ENCODE results near the gene MORN1.

Gene MORN1

DNA sequence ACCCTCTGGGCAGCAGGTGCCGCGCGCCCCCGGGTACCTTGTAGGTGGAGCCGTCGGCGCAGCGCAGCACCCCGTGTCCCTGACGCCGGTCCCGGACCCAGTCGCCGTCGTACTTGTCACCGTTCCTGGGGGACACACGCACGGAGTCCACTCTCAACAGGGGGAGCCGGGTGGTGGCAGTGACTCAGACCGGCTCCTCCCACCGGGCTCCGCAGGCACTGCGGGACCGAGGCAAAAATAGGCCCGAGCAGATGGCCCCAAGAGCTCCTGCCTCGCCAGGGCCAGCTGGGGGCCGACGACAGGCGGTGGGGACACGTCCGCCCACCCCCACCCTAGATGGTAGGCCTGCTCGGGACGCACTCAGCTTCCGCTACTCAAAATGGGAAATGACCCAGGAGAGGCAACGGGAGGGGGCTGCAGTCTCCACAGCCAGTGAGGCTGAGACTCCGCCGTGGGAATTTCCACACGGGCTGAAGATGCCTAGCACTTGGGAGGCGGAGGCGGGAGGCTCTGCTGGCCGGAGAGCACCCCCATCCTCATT lies 6.3 kb downstream of the MORN1 start:
- no peak for DNase-seq (ENCODE audit: low read depth)

DNA sequence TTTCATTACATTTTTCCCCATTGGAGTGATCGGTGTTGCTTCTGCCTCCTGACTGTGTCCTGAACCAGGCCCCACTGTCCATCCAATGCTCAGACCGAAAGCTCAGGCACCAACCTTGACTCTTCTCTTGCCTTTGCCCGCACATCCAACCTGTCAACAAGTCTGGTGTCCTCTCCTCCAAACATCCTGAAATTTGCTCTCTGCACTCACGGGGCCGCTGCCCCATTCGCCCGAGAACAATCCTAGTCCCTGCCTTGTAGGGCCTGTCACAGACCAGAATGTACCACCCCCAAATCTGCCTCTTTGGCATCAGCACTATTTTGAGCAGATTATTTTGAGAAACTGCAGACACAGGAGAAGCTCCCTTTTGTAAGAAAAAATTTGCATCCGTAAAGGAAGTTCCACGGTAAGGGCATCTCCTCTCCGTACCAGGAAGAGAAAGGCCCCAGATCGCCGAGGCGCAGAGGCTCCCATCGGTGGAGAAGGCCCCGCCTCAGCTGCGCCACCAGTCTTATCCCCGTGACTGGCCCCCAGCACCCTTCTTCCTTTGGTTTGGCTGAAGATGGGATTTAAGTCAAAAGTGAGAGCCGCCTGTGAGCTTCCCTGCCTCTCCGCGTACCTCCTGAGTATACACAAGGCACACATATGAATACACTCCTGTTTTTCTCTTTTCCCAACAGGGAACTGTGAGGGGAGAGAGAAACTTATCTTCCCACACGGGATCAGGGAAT lies 7.1 kb downstream of the MORN1 start:
- DNase-seq (ENCODE audit: low read depth), result no peak

DNA sequence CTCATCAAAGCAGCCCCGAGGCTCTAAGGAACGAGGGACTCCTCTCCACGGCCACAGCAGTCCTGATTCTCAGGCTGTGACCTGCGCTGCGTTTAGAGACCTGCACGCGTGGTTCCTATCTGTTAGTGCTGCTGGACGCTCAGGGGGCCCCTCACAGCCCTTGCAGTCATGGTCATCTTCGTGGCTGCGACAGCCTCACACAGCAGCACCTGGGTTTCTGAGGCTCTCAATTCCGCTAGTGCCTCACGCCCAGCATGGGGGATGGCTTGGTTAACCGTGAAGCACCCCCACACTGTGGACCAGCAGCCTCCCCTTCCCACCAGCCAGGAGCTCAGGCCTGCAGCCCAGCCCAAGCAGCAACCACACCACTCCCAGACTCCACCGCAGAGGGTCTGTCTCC lies 7.8 kb downstream of the MORN1 start:
- no peak for DNase-seq (ENCODE audit: low read depth)

DNA sequence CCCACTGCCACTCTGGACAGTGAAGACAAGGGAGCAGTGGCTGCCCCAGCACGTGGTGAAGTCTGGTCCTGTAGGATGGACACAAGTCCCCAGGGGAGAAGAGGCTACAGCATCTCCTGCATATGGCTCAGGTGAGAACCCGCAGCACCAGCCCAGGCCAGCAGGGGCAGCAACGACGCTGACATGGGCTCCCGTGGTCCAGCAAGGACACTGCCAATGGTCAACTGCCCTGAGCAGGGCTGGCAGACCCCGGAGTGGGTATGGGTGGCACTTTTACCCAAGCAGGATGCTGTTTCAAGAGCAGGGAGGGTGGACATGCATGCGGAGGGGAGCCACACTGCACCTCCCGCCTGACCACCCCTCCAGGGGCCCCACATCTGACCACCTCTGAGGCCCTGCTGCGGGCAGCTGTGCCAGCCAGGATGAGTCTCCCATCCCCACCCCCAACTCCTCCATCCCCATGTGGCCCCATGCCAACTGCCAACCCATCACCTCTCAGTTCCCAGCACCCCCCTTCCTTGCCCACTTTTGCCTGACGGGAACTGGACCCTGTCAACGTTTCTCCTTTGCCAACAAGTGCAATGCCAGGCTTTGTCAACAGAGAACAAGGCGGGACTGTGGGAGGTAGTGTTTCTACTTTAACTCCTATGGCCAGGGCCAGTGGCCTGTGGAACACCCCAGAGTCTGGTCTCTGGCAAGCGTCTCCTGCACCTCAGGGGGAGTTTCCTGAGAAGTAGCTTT lies 8.6 kb downstream of the MORN1 start:
- no peak for DNase-seq (ENCODE audit: low read depth)

DNA sequence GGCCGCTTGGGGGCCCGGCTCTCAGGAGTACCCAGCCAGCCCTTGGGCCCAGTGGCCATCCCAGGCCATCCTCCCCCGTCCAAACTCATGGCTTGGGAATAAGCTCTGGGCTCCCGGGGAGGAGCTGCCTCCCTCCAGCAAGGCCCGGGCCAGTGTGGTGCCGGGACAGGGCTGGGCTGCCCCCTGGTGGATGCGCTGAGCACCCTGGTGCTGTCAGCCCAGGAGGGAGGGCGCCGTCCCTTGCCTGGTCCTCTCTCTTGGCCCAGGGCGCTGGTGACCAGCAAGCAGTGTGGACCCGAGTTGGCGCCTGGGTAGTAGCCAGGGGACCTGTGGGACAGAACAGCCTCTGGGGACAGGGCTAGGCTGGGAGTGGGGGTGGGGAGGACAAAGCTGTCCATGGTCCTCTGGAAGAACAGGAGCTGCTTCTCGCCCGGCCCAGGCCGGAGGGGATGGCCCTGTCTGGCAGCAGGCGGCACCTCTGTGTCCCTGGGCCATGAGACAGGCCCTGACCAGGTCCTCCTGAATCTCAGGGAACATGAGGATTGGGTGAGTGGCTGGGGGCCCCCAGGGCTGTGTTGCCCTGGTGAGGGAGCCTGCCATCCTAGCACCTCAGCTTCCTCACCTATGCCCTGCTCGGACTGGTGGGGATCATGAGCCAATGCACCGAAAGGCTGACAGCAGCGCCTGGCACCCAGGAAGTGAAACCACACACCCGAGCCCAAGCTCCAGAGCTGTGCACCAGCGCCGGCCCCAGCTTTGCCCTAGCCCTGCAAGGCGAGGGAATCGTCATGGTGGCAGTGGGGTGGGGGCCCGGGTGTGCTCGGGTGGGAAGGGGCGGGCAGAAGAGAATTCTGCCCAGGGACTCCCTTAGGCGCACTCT lies 9.4 kb downstream of the MORN1 start:
- peak; percentile 11 for DNase-seq (ENCODE audit: low read depth)

DNA sequence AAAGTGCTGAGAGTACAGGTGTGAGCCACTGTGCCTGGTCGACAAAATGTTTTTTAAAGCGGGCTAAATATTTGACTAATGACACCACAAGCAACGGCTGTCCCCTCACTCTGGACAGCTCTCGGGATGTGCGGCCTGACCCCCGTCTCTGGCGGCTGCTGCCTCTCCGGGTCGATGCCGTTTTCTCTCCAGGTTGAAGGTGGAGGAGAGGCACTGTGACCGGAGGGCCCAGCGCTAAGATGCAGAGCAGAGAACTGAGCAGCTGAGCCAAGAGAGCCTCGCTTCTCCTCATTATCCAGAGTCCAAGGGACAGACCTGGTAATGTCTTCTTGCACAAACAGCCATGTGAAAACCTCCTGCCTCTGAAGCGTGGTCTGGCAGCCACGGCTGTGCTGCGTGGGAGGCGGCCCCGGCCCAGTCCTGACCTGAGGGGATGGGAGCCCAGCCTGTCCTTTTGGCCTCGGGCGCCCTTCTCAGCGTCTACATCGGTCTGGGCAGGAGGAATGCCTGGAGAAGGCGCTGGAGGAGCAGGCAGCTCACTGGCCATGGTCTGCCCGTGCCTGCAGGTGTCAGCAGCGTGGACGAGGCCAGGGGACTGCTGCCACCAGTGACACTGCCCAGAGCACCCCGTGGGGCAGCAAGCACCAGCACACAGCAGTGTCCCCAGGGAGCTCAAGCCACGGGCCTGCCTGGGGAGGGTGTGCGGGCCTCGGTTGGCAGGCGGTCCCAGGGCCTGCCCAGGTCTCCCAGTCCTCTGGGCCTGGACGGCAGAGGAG lies 10.3 kb downstream of the MORN1 start:
- no peak for DNase-seq (ENCODE audit: low read depth)

DNA sequence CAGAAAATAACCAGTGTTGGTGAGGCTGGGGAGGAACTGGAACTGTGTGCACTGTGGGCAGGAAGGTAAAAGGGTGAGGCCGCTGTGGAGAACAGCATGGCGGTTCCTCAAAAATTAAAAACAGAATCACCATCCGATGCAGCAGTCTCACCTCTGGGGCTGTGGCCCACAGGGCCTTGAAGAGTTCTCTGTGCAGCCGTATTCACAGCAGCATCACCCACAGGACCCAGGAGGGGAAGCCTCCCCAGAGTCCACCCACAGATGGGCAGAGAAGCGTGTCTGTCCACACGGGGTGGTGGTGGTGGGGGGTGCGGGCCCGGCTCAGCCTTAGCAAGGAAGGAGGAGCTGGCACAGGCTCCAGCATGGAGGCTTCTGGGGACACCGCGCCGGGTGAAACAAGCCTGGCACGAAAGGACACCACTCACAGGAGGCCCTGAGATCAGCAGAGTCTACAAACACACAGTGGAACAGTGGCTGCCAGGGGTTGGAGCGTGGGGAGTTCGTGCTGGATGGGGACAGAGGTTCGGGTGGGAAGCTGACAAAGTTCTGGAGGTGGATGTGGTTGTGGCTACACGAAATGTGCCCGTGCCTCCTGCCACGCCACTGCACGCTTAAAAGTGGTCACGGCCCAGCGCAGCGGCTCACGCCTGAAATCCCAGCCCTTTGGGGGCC lies 11.5 kb downstream of the MORN1 start:
- no peak for DNase-seq (ENCODE audit: low read depth)

DNA sequence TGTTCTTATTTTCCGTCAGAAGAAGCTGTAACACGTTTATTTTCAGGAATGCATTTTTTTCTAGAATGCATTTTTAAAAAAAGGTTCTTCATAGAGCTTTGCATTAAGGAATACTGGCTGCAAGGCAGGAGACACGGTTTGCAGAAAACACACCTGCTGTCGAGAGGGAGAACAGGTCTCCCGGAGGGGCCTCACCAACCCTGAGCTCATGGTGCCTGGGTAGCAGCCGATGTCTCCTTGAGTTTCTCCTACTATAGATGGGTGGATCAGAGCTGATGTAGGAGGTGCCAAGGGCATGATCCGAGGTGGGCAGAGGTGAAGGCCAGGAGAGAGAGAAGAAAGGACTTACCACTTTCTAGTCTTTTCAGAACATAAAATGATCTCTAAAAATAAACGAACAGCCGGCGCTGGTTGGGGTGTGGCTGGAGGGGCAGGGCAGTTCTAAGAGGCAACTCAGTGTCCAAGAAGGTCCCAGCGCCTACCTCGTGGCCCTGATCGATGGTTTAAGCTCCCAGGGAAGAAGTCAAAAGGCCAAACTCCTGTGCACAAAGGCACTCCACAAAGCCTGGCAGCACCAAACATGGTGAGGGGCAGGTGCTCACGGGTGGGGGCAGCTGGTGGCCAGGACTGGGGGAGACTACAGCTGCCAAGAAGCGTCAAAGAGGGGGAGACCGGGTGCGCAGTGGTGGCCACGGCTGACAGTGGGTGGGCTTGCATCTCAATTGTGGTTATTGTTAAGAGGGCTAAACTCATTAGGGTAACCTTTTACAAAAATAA lies 12.2 kb downstream of the MORN1 start:
- no peak for DNase-seq (ENCODE audit: low read depth)

DNA sequence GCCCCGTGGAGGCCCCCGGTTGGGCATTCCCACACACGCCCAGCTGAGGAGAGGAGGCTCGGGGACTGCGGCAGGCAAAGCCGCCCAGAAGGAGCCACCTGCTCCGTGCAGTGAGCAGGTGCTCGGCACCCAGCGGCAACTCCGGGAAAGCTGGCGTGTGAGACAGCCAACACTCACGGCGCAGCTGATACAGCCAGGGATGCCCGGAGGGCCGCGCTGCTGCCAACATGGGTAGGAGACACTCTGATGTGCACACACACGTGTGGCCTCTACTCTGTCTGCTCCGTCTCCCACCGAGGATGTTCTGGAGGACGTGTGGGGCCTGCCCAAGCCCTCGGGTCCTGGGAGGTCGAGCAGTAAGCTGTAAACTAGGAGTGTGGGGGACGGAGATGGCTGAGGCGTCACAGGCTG lies 12.9 kb downstream of the MORN1 start:
- no peak for DNase-seq (ENCODE audit: low read depth)

DNA sequence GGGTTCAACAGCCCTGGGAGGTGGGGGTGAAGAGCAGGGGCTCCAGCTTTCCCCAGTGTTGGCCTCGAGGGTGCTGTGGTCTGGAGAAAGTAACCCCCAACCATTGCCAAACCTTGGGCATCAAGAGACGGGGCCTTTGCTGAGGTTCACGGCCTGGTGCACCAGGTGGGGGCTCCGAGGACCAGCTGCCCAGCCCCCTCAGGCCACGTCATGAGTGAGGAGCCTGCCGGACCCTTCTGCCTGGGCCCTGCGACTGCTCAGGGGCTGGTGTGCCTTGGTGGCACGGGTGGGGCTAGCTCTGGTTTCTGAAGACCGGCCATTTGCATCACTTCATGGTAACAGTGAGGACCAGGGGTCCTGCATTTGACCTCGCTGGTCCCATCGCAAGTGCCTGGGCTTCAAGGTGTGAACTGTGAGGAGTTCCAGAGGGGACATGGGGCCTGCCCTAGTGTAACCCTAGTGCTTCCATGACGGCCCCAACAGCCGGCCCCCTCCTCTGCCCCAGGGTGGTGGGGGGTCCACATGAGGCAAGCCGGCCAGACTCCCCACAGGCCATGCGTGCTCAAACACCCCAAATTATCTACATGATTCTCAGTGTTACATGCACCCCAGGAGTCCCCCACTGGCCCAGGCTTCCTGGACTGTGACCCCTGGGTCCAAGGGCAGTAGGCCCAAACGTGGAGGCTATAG lies 13.5 kb downstream of the MORN1 start:
- no peak for DNase-seq (ENCODE audit: low read depth)

DNA sequence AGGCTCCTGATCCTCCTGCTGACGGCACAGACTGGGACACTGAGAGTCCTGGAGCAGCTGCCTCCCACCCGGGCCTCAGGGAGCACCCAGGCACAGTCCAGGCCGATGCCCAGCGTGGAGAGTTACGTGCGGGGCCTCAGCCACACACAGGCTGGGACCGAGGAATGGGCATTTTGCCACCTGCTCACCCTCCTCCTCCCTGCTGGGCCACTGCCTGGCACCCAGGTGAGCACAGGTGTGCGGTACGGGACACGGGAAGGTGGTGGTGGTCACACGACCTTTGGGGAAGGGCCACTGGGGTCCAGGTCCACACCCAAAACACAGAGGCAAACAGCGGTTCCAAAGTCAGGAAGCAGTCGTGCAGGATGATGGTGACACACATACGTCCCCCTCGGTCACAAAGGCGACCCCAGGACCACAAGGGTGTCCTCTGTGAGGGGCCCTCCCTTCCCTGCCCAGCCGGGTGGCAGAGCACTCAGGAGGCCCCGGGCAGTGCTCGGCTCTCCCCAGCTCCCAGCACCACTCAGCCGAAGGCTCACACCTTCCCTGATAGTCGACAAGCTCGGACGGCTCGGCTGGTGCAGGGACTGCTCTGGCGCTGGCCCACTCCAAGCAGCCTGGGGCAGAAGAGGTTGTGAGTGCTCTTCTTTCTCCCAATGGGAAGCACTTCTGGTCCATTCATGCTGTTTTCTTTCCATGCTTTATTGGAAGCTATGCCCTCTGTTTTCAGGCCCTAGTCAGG lies 14.3 kb downstream of the MORN1 start:
- no peak for DNase-seq (ENCODE audit: low read depth)

DNA sequence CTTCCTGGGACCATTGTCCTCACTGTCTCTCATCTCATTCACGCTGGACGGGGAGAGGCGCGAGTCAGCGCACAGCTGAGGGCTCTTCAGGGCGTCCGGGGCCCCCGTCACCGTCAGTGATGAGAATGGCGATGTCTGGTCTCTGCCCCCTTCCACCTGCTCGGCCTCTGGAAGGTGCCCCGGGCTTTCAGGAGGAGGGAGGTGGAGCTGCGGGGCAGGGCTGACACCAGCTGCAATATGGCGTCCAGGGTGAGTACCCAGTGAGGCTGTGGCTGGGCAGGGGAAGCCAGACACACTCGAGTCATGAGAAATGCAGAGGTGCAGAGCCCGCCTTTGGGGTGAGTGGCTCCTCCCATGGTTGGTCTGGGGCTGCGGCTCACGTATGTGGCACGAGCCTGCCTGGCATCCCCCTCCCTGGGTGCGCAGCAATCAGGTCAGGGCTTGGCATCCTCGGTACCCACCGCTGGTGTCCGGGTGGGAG lies 15.1 kb downstream of the MORN1 start:
- no peak for DNase-seq (ENCODE audit: low read depth)

DNA sequence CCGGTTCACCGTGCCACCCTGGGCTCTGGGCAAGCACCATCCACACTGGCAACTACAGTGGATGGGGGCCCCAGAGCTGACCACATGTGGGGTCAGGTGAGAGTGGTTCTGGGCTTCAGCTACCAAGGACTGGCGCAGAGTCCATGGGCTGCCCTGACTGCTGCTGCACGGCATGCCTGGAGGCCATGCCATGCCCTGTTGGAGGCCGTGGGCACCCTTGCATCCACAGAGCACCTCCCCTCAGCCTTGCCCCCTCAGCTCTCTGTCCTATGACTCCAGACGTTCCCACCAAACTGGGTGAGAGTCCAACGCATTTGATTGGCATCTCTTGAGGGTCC lies 15.5 kb downstream of the MORN1 start:
- no peak for DNase-seq (ENCODE audit: low read depth)

DNA sequence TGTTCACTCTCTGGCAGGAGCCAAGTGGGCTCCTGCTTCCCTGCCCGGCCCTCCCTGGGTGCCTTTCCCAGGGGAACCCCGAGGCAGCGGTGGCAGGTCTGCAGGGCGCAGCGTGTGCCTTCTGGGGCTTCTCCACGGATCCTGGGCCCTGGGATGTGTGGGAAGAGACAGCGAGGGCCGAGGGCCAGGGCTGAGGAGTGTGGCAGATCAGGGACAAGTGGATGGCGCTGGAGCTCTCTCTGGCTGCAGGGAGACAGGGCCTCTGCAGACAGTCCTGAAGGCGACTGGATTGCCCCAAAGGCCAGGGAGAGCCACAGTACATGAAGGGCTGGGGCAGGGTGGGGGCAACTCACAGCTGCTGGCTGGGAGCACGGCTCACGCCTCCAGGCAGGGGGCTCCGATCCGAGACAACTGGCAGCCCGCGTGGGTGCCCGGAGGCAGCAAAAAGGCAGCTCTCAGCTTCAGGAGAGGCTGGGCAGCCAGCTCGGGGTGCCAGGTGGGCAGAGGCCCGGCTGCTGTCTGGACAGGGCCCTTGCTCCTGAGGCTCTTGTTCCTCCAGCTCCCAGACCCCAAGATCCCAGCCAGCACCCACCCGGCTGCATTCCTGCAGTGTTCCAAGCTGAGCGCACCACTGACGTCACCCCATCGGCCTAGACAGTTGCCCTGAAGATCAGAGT lies 16.0 kb downstream of the MORN1 start:
- no peak for DNase-seq (ENCODE audit: low read depth)

DNA sequence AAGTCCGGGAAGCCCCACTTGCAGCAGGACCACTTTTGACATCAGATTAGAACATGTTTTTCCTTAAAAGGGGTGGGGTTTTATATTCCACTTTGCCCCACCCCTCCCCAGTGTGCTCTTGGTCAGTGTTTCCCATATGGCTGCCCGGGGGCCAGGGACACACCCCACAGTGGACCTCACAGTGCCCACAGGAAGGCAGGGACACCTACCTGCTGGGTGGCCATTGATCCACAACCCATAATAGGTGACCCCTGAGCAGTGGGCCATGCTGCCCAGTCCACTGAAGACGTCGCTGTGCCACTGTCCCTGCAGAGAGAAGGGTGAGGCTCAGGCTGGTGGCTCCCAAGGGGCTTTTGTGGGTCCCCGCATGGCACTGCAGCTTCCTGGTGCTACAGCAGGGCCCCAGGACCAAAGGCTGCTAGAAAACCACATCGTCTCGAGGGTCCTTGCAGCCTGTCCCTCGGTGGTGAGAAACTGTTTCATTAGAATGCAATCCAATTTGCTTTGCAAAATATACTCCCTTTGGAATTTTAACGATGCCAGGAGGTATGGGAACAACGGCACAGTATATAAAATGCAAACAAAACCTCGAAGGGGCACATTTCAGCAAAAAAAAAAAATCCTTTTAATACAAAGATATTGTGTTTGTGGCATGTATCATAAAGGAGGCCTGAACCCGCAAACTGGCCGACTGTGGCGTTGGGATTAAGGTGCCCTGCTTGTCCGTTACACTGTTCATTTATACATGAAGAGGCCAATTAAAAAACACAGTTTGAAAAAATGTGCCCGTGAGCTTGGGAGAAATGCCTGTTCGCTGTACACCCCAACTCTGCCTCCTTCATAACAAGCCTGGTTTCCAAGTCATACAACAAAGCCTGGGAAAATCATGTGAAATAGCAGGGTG lies 16.9 kb downstream of the MORN1 start:
- no peak for DNase-seq (ENCODE audit: low read depth)

DNA sequence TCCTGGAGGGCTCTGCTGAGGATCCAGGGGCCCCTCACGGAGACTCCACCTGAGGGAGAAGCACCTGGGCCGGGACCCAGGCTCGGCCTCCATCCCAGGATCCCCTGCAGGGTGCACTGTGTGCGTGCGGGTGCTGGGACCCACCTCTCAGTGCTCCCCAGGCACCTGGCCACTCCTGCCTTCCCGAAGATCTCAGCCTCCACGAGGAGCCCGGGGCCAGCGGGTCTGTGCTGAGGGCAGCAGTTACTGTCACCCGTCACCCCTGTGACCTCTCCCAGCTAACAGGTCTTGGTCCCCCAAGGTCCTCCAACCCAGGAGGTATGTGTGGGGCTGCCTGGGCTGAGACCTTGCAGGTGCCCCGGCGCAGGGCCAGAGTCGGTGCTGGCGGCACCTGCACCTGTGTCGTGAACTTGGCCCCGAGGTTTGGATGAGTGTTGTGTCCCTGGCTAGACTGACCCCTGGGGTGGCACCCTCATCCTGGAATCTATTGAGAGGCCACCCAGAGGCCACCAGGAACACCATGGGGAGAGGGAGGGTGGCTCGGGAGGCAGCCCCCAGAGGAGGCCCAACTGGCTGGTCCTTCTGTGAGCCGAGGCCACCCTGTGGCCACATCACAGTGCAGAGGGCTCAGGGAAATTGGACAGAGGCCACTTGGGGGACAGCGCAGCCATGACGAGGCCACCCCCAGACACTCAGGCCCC lies 17.7 kb downstream of the MORN1 start:
- no peak for DNase-seq (ENCODE audit: low read depth)
